Measurements from ENCODE around the gene IRGM.

Gene IRGM

DNA sequence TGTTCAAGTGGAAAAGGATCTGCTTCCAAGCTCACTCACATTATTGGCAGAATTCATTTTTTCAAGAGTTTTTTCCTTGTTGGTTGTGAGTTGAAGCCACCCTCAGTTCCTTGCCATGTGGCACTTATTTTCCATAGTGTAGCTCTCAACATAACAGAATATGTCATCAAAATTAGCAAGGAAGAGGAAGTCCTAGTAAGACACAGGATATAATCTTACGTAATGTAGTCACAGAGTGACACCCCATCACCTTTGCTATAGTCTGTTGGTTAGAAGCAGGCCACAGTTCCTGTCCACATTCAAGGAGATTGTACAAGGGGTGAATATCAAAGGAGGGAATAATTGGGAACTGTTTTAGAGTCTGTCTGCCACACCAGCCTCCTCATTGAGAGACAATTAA is 15.7 kb downstream of the IRGM start:
- no peak overlapping the region for H3K27ac ChIP-seq

DNA sequence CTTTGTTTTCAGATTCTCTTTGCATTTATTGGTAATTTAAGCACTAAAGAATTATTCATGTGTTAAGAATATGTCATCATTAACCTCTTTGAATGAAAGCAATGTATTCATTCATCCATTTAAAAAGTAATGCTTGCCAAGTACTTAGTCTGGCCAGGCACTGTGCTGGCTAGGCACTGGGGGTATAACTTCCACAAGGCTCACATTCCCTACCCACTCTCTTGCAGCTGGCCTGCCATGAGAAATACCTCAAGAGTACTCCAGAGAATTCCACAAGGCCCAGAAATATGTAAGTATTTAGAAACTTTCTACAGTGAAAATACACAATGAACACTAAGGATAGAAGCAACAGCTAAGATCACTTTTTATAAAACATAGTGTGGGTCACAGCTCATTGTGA is 33.0 kb downstream of the IRGM start:
- Histone ChIP-seq H3K36me3 (ENCODE audit: insufficient read depth) (no peaks in the 10 kb centered on the region), H2AFZ (ENCODE audit: low read depth) (no peak overlapping the region), H3K79me2 (ENCODE audit: insufficient read depth, low read depth) (no peaks in the 10 kb centered on the region), H3K9ac (no peak overlapping the region), H3K4me1 (ENCODE audit: low read depth, poor library complexity, severe bottlenecking) (no peaks in the 10 kb centered on the region), H4K20me1 (ENCODE audit: insufficient read depth) (no peaks in the 10 kb centered on the region), H3K27ac (no peak overlapping the region), H3K4me2 (no peak overlapping the region), H3K4me3 (IDR thresholded peaks at IDR 0.05; ENCODE audit: insufficient read depth, low read depth, low read length) (no peak overlapping the region), H3K27me3 (ENCODE audit: insufficient read depth, low read depth) (no peaks in the 10 kb centered on the region)
- TF ChIP-seq, protein P1, sequence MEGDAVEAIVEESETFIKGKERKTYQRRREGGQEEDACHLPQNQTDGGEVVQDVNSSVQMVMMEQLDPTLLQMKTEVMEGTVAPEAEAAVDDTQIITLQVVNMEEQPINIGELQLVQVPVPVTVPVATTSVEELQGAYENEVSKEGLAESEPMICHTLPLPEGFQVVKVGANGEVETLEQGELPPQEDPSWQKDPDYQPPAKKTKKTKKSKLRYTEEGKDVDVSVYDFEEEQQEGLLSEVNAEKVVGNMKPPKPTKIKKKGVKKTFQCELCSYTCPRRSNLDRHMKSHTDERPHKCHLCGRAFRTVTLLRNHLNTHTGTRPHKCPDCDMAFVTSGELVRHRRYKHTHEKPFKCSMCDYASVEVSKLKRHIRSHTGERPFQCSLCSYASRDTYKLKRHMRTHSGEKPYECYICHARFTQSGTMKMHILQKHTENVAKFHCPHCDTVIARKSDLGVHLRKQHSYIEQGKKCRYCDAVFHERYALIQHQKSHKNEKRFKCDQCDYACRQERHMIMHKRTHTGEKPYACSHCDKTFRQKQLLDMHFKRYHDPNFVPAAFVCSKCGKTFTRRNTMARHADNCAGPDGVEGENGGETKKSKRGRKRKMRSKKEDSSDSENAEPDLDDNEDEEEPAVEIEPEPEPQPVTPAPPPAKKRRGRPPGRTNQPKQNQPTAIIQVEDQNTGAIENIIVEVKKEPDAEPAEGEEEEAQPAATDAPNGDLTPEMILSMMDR (conservative IDR thresholded peaks at IDR 0.05; ENCODE audit: low read depth, low read length), result no peak

More for the DNA sequence above, 15.7 kb downstream of the IRGM start:
- Histone ChIP-seq H3K4me3 (IDR thresholded peaks at IDR 0.05; ENCODE audit: insufficient read depth, low read depth, low read length) (no peak overlapping the region), H4K20me1 (ENCODE audit: insufficient read depth) (no peaks in the 10 kb centered on the region), H3K36me3 (ENCODE audit: insufficient read depth) (no peaks in the 10 kb centered on the region), H2AFZ (ENCODE audit: low read depth) (no peak overlapping the region), H3K4me1 (ENCODE audit: low read depth, poor library complexity, severe bottlenecking) (no peaks in the 10 kb centered on the region), H3K9ac (no peak overlapping the region), H3K4me2 (no peak overlapping the region), H3K79me2 (ENCODE audit: insufficient read depth, low read depth) (no peaks in the 10 kb centered on the region), H3K27me3 (ENCODE audit: insufficient read depth, low read depth) (no peaks in the 10 kb centered on the region)
- TF ChIP-seq, protein P1 (conservative IDR thresholded peaks at IDR 0.05; ENCODE audit: low read depth, low read length), result no peak

DNA sequence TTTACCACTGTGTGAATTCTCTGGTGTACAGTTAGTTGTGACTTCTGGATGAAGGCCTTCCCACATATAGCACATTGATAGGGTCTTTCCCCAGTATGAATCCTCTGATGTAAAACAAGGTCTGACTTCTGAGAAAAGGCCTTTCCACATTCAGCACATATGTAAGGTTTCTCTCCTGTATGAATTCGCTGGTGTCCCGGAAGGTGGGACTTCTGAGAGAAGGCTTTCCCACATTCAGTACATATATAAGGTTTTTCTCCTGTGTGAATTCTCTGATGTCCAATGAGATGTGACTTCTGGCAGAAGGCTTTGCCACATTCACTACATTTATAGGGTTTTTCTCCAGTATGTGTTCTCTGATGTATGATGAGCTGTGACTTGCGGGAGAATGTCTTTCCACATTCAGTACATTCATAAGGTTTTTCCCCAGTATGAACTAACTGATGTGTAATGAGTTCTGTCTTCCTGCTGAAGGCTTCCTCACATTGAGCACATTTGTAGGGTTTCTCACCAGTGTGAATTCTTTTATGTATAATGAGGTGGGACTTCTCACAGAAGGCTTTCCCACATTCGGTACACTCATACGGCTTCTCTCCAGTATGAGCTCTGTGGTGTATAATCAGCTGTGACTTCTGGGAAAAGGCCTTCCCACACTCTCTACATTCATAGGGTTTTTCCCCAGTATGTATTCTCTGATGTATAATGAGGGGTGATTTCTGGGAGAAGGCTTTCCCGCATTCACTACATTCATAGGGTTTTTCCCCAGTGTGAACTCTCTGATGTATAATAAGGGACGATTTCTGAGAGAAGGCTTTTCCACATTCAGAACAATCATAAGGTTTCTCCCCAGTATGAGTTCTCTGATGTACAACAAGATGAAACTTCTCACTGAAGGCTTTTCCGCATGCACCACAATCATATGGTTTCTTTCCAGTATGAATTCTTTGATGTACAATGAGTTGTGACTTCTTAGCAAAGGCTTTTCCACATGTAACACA is 49.4 kb downstream of the IRGM start:
- Histone ChIP-seq H3K4me3 (IDR thresholded peaks at IDR 0.05; ENCODE audit: insufficient read depth, low read depth, low read length) (no peak overlapping the region), H4K20me1 (ENCODE audit: insufficient read depth) (no peaks in the 10 kb centered on the region), H3K79me2 (ENCODE audit: insufficient read depth, low read depth) (no peaks in the 10 kb centered on the region), H2AFZ (ENCODE audit: low read depth) (no peak overlapping the region), H3K4me1 (ENCODE audit: low read depth, poor library complexity, severe bottlenecking) (no peaks in the 10 kb centered on the region), H3K9ac (no peak overlapping the region), H3K27me3 (ENCODE audit: insufficient read depth, low read depth) (no peaks in the 10 kb centered on the region), H3K36me3 (ENCODE audit: insufficient read depth) (no peaks in the 10 kb centered on the region), H3K4me2 (no peak overlapping the region), H3K27ac (no peak overlapping the region)
- TF ChIP-seq, protein P1 (conservative IDR thresholded peaks at IDR 0.05; ENCODE audit: low read depth, low read length), result no peak

Measured in KMS-11 (cell line).